HG03066 (cell line): ENCODE data around the gene ENPEP.
"Not testable (repeated sequence)": the region's sequence is repeated elsewhere in the genome, so short reads cannot be mapped to it uniquely, and the experiment has no call there.

Experiments used
- ATAC-seq: cut with Tn5 transposase; IDR thresholded peaks from one replicate; pipeline ENCODE4 v1.9.1; 2021; ENCODE audit warnings: low read depth; ENCODE audit not compliant: unreplicated experiment

The ENPEP gene, protein sequence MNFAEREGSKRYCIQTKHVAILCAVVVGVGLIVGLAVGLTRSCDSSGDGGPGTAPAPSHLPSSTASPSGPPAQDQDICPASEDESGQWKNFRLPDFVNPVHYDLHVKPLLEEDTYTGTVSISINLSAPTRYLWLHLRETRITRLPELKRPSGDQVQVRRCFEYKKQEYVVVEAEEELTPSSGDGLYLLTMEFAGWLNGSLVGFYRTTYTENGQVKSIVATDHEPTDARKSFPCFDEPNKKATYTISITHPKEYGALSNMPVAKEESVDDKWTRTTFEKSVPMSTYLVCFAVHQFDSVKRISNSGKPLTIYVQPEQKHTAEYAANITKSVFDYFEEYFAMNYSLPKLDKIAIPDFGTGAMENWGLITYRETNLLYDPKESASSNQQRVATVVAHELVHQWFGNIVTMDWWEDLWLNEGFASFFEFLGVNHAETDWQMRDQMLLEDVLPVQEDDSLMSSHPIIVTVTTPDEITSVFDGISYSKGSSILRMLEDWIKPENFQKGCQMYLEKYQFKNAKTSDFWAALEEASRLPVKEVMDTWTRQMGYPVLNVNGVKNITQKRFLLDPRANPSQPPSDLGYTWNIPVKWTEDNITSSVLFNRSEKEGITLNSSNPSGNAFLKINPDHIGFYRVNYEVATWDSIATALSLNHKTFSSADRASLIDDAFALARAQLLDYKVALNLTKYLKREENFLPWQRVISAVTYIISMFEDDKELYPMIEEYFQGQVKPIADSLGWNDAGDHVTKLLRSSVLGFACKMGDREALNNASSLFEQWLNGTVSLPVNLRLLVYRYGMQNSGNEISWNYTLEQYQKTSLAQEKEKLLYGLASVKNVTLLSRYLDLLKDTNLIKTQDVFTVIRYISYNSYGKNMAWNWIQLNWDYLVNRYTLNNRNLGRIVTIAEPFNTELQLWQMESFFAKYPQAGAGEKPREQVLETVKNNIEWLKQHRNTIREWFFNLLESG

DNA sequence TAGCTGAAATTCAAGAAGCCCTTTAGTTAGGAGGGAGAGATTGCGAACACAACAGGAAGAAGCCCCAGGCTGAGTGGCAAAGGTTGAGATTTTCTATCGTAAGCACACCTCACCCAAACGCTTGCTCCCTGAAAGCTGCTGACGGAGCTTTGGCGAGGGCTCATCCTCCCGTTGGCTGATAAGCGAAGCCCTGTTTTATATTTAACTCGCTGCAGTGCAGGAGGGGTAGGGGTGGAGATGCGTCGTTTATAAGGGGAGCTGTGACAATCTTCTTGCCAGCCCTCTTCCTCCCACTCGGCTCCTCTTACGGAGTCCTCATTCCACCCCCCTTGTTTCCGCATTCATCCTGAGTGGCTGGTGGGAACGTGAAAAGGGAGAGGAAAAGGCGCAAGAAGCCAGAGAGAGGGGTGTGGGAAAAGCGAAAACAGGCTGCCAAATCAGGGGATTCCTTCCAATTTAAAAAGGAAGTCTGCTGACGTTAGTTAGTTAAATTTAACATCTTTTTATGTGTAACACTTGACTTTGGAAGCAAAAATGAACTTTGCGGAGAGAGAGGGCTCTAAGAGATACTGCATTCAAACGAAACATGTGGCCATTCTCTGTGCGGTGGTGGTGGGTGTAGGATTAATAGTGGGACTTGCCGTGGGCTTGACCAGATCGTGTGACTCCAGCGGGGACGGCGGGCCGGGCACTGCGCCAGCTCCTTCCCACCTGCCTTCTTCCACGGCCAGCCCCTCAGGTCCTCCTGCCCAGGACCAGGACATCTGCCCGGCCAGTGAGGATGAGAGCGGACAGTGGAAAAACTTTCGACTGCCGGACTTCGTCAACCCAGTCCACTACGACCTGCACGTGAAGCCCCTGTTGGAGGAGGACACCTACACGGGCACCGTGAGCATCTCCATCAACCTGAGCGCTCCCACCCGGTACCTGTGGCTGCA is at the start of gene ENPEP:
TSS of gene ENPEP (plus strand) at position 275 of the 938 bp plus-strand sequence. CDS start at position 535, 260 bp downstream.
- ATAC-seq: no peak

DNA sequence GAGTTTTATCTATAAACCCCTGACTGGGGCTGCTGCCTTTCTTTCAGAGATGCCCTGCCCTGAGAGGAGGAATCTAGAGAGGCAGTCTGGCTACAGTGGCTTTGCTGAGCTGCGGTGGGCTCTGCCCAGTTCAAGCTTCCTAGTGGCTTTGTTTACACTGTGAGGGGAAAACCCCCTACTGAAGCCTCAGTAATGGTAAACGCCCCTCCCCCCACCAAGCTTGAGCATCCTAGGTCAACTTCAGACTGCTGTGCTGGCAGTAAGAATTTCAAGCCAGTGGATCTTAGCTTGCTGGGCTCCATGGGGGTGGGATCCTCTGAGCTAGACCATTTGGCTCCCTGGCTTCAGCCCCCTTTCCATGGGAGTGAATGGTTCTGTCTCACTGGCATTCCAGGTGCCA is 44.1 kb upstream of the ENPEP start:
- ATAC-seq: not testable (repeated sequence)

DNA sequence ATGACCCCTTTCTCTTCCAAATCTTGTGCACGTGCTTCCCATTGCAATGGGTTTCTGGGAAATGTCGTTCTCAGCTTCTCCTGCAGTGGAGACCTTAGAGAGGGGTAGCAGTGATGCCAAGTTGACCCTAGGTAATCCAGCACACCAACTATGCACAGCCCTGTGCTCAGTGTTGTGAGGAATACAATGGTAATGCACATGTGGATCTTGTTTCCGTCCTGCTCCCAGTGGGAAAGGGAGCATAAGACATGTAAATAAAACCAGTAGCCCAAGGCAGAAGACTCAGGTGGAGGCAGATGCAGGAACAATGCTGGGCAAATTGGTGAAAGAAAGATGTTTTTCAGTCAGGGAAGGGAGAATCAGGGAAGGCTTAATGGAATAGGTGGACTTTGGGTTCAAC is 38.7 kb upstream of the ENPEP start:
- not testable (repeated sequence) for ATAC-seq

DNA sequence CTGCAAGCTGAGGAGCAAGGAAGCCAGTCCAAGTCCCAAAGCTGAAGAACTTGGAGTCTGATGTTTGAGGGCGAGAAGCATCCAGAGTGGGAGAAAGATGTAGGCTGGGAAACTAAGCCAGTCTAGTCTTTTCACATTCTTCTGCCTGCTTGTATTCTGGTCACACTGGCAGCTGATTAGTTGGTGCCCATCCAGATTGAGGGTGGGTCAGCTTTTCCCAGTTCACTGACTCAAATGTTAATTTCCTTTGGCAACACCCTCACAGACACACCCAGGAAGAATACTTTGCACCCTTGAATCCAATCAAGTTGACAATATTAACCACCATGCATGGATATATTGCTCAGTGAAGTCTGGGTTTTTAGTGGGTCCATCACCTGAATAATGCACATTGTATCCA is 36.7 kb upstream of the ENPEP start:
- not testable (repeated sequence) for ATAC-seq

DNA sequence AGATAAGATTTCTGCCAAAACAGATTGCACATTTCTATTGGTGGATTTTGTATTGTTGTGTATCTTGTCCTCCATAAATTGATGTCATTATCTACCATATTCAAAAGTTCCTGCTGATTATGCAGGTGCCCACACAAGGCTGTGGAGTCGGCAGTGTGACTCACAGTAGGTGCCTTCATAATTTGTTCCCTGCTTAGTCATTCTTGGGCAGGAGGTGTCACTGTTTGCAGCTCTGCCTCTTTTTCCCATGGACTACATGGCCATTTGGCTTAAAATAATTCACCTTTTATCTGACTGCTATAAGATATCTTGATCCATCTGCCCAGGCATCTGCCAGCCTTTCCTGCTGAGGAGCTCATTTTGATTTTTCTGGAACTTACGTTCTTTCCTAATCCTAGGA is 33.6 kb upstream of the ENPEP start:
- no peak for ATAC-seq

DNA sequence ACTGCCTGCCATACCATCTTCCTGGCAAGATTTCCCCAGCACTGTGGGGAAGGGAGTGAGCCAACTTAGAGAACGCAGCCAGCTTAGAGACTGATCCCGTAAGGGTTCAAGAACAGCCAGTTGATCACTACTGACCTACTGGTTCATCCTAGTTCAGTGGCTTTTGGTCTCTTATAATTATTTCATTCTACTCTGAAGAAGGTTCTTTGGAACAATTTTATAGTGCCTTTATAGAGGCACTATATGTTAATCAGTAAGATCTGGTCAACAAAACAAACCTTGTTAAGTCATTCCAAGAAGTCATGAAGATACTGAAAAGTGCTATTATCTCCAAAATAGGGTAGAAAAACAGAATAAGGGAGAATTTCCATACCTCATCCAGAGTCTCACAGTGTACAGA is 33.2 kb upstream of the ENPEP start:
- no peak for ATAC-seq

DNA sequence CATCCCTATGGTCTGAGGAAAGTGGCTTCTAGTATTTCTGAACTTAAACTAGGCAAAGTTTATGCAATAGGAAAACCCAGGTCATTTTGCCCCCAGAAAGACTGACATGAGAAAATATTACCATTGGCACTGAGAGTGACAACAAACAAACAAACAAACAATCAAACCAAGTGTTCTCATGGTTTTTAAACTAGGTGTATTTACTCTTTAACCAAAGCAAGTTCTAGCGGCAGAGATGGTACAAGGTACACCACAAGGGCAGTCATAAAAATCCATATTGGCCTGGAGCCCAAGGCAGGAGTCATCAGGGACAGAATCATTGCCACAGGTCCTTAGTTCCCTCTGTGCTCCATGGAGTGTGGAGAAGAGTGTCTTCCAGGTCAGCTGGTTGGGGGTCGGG is 26.0 kb upstream of the ENPEP start:
- ATAC-seq: no peak

DNA sequence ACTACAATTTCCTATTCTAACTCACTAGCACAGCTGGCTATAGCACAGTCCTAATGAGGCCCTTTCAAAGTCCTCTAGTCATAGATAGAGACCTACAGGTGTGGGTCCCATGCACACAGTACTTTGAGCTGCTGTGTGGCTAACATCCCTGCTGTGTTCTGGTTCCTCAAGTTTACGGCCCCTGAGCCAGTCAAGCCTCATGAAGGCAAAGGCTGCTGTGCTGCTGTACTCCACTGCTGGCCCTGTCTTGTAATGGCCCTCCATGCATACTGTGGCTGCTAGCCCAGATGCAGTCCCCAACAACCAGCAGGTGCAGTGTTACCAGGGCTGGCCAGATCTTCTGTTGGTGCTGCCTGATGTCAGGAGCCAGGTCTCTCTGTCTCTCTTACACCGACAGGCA is 23.4 kb upstream of the ENPEP start:
- no peak for ATAC-seq

DNA sequence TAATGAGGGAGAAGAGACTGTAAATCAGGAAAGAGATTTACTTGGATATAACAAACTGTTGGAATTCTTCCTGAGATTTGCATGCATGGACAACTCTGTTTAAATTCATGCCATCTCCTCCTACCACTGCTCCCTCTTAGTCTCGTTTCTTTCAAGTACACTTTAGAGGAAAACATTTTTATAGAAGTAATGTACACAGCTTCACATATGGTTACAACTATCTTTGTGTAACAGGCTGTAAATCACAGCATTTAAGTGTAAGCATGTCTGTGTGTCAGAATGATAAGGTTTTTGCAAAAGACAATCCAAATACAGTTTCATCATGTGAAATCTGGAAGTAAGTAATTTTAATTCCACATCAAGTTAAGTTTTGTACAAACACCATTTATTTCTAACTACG is 21.5 kb upstream of the ENPEP start:
- ATAC-seq: no peak

DNA sequence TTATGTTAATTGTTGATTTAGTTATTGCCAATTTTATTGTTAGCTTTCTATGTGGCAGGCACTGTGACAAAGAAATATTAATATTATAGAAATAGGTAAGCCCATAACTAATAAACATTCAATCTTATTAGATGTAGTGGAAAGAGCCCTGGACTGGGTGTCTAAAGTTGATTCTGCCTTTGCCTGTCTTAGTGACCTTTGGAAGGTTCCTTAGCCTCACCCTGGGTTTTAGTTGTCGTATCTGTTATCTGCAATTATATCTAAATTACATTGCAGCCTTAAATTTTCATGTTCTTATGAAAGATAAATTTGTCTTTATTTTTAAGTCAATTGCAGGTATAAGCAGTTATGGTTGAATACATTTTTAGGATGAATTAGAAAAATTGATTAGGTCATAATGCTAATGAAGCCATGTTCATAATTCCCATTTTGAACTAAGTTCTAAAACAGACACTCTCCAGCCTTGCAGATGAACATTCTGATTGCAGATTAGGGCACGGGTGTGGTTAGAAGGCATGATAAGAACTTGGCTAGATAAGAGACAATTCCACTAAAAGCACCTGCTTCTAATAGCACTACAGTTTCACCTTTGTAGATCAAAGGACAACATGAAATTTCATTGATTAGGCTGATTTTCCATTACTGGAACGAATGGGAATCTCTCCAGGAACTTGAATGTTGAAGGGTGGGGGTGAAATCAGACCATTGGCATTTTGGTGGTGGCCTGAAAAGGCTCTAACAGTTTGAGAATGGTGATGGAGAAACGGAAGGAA is 17.3 kb upstream of the ENPEP start:
- ATAC-seq: no peak

DNA sequence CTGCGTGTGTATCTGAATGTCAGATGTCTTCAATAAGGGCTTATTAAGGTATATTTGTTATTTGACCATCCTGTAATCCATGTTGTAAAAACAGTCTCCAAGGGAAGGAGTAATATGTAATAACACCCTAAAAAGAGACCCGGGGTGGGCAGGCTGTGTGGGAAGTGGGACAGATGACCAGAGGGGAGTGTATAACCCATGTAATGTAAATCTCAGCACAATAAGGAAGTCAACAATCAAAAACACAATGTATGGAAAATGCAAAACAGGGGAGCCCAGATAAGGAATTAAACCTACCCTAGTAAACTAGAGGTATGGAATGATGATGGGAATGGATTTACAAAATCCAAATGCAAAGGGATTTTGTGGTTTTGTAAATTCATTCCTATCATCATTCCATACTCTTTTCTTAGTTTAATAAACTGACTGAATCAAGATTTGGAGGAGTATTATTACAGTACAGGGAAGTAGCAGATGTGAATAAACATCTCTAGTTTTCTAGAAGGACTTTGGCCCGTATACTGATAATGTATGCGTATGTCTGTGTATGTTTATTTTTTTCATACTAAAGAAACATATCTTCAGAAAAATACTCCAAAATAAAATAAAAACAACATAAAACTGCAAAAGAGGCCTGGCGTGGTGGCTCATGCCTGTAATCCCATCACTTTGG is 15.7 kb upstream of the ENPEP start:
- ATAC-seq: no peak

DNA sequence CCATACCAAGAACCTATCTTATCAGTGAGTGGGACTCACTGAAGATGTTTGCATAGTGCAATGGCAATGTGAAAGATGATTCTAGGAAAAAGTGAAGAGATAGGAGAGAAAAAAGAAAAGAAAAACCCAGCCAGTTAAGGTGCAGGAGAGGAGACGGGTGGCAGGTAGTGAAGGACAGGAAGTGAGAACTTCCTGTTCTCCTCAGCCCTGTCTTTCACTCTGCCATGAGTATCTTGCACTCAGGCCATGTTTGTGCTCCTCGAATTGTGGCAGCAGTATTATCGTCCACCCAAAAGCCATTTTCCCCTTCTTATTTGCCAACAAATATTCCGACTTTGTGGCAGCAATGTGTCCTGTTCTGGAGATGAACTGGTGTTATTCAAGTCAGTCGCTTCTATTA is 8.6 kb upstream of the ENPEP start:
- no peak for ATAC-seq

DNA sequence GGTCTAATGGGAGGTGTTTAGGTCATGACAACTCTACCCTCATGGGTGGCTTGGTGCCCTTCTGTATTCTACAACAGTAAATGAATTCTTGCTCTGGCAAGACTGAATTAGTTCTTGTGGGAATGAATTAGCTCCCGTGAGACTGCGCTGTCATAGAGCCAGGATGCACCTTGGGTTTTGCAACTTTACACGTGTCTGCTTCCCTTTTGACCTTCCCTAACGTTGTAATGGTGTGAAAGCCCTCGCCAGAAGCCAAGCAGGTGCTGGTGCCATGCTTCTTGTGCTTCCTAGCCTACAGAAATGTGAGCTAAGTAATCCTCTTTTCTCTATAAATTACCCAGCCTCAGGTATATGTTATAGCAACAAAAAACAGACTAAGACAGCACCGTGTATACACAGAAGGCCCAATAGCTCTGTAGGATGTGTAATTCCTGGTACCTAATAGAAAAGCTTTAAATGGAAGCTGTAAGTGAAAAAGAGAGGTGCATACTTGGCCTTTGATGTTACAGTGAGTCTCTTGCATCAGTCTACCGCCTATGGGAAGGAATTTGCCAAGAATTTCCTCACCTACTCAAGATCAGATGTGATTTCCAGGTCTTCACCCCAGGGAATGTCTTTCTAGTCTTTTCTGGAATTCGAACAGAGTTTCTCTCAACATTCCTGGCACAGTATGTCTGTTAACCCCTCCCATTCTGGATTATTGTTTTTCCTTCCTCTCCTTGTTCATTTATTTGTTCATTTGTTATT is 3.2 kb upstream of the ENPEP start:
- ATAC-seq: no peak

DNA sequence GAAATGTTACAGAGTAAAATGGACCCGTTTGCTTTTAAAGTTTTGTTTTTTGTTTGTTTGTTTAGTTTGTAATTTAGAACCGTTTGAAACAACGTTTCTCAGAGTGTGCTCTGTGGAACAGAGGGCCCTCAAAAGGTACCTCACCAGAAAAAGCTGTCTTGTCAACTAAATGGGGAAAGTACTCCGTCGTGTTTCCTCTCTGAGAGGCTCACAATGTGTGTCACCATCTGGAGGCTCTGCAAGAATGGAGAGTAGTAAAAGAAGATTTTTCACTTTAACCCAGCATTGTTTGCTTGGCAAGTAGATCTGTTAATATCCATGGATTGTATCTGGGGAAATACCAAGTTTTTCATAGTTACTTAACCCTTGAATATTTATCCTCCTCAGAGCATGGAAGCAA is 1.5 kb upstream of the ENPEP start:
- ATAC-seq: no peak

DNA sequence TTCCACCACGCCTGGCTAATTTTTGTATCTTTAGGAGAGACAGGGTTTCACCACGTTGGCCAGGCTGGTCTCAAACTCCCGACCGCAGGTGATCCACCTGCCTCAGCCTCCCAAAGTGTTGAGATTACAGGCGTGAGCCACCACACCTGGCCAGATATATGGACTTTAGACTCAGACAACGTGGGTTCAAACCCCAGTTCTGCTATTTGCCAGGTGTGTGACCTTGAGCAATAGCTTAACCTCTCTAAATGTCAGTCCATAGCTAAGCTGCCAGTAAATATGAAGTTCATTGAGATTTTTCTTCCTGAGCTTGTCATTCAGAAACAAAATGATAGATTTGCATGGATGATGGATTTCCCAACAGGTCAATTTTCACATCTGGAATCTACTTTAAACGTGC is 875 bp upstream of the ENPEP start:
- ATAC-seq: not testable (repeated sequence)

DNA sequence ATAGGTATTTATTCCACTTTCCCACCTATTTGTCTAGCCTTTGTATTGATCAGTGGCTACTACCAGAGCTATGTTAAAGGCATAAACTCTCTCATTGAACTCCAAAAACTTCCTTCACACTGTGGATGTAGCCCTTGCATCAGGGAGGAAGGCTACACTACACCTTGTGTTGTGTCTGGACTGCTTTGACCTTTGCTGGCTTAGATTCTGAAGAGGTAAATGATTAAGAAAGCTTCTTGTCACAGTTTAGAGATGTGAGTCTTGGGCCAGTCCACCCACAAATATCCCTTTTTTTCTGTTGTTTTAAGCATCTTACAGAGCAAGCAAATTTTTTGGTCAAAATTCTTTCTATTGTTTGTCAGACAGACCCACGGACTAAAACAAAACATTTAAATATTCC is 1.9 kb downstream of the ENPEP start:
- no peak for ATAC-seq

DNA sequence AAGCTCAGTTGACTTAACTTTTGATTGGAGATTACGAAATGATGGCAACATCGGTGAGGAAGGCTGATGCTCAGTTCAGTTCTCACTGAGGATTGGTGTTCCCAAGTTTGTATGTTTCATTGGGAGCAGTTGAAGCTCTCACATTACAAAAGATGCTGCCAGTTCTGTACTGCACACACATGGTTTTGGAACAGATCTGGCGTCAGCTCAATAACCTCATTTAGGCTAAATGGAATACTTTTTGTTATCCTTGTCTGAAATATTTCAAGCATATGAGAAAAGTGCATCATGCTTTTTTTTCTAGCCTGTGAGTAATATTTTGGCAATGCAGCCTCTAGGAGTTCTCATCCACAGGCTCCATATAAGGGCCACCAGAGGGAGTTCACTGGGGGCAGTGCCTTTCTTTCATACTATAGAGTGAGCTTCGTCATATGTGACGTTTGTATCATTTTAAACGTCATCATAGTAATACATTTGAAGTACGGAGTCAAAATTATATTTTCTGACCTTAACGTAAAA is 4.1 kb downstream of the ENPEP start:
- ATAC-seq: no peak

DNA sequence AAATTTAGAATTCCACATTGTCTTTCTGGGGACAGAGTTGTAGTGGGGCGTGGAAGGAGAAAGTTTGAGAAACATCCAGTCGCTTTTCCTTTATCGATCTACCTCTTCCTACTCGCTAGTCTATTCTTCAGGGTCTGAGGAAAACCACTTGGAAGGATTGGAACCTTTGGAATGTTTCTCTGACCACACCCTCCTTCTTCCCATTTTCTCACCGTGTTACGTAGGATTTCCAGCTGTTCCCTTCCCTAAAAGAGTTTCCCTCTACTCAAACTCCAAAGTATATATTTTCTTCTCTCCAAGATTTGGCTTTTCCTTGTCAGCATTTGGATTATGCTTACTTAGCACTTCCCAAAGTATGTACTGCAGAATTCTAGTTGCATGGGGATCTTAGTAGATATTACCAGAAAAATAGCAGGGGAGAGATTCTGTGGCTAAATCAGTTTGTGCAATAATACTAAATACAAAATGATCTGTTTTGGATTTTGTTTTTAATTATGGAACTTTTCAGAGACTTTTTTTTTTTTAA is 4.9 kb downstream of the ENPEP start:
- no peak for ATAC-seq
